ENCODE data around the gene C4BPA.

- TF ChIP-seq, protein P1, sequence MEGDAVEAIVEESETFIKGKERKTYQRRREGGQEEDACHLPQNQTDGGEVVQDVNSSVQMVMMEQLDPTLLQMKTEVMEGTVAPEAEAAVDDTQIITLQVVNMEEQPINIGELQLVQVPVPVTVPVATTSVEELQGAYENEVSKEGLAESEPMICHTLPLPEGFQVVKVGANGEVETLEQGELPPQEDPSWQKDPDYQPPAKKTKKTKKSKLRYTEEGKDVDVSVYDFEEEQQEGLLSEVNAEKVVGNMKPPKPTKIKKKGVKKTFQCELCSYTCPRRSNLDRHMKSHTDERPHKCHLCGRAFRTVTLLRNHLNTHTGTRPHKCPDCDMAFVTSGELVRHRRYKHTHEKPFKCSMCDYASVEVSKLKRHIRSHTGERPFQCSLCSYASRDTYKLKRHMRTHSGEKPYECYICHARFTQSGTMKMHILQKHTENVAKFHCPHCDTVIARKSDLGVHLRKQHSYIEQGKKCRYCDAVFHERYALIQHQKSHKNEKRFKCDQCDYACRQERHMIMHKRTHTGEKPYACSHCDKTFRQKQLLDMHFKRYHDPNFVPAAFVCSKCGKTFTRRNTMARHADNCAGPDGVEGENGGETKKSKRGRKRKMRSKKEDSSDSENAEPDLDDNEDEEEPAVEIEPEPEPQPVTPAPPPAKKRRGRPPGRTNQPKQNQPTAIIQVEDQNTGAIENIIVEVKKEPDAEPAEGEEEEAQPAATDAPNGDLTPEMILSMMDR (conservative IDR thresholded peaks at IDR 0.05; ENCODE audit: low read length) = no peak
- no peak for TF ChIP-seq EZH2phosphoT487 (IDR thresholded peaks at IDR 0.05; ENCODE audit: borderline replicate concordance)
Observed at GRCh38 chr1:207191776-207192175, 87.7 kb downstream of the C4BPA start.
